Karpas-422 (cell line): ENCODE measurements around the gene PHF19. TPM values are rescaled to one million over a fixed set of nuclear protein-coding genes. Genes with fewer than 3 reads are reported as not detected.

Source experiments
- DNase-seq: peaks from one replicate; pipeline ENCODE4 v3.0.0-alpha.2; 2015
- H2AFZ ChIP-seq: fragments of 200-600 bp; sonication (generic); 2 replicates; pipeline ENCODE4 v1.6.1; 2014; ENCODE audit warnings: antibody characterized with exemption, low read length, mixed read lengths
- H3K27ac ChIP-seq: fragments of 200-600 bp; sonication (generic); 2 replicates; pipeline ENCODE4 v1.5.1; 2014; ENCODE audit warnings: mild to moderate bottlenecking, low read length, moderate library complexity
- H3K27me3 ChIP-seq: fragments of 200-600 bp; sonication (generic); 2 replicates; pipeline ENCODE4 v1.6.1; 2014; ENCODE audit warnings: low read length, mixed read lengths
- H3K36me3 ChIP-seq: fragments of 200-600 bp; sonication (generic); 2 replicates; pipeline ENCODE4 v1.6.1; 2014; ENCODE audit warnings: low read length, mixed read lengths; ENCODE audit not compliant: insufficient read depth
- H3K4me1 ChIP-seq: fragments of 200-600 bp; sonication (generic); 2 replicates; pipeline ENCODE4 v1.6.1; 2014; ENCODE audit warnings: mild to moderate bottlenecking, low read length, mixed read lengths
- H3K4me2 ChIP-seq: fragments of 200-600 bp; sonication (generic); 2 replicates; pipeline ENCODE4 v1.6.1; 2014; ENCODE audit warnings: low read length, low read depth, mild to moderate bottlenecking; ENCODE audit not compliant: poor library complexity, severe bottlenecking
- H3K4me3 ChIP-seq: fragments of 200-600 bp; sonication (generic); 2 replicates; pipeline ENCODE4 v1.5.1; 2014; ENCODE audit warnings: mild to moderate bottlenecking, antibody characterized with exemption, low read length, mixed read lengths
- H3K79me2 ChIP-seq: fragments of 200-600 bp; sonication (generic); 2 replicates; pipeline ENCODE4 v1.6.1; 2014; ENCODE audit warnings: mild to moderate bottlenecking, low read length, mixed read lengths
- H3K9ac ChIP-seq: fragments of 200-600 bp; sonication (generic); 2 replicates; pipeline ENCODE4 v1.6.0; 2014; ENCODE audit warnings: low read length
- H3K9me2 ChIP-seq: fragments of 200-600 bp; sonication (generic), shearing (Covaris generic); replicated peaks from 2 replicates; pipeline ENCODE4 v1.6.0; 2014; ENCODE audit warnings: mild to moderate bottlenecking, low read length, moderate library complexity; ENCODE audit not compliant: insufficient read depth
- H3K9me3 ChIP-seq: fragments of 300-700, 200-600 bp; sonication (generic); 2 replicates; pipeline ENCODE4 v1.6.1; 2014; ENCODE audit warnings: low read length, mixed read lengths
- H4K20me1 ChIP-seq: fragments of 200-600 bp; sonication (generic); 2 replicates; pipeline ENCODE4 v1.6.1; 2014; ENCODE audit warnings: mild to moderate bottlenecking, antibody characterized with exemption, low read length, low read depth; ENCODE audit not compliant: insufficient read depth
- total RNA-seq: library from RNA; depleted of rRNA; stranded (reverse); fragments of >200 nt; shearing (Covaris generic); gene quantifications from 2 replicates; pipeline ENCODE4 v1.2.3, GENCODE V29; 2014; ENCODE audit warnings: low replicate concordance

The PHF19 gene
- total RNA-seq, 1 experiment from 2014 or later: 34.8 TPM

- Histone ChIP-seq H3K36me3 (peaks cover 44% of the 10 kb centered on the region), H3K9me3 (no peaks in the 10 kb centered on the region), H4K20me1 (no peaks in the 10 kb centered on the region), H3K9me2 (no peaks in the 10 kb centered on the region), H2AFZ (no peak overlapping the region), H3K9ac (peak overlapping the region; percentile 55), H3K79me2 (no peaks in the 10 kb centered on the region), H3K27me3 (no peaks in the 10 kb centered on the region), H3K4me2 (peak overlapping the region; percentile 64), H3K27ac (peak overlapping the region; percentile 27; the same call in 1 of the 2 replicates), H3K4me3 (peak overlapping the region; percentile 53; the same call in 1 of the 2 replicates), H3K4me1 (peaks cover 28% of the 10 kb centered on the region)
- DNase-seq: no peak
Observed at GRCh38 chr9:120868339-120868675, 8.7 kb downstream of the PHF19 start.

DNA sequence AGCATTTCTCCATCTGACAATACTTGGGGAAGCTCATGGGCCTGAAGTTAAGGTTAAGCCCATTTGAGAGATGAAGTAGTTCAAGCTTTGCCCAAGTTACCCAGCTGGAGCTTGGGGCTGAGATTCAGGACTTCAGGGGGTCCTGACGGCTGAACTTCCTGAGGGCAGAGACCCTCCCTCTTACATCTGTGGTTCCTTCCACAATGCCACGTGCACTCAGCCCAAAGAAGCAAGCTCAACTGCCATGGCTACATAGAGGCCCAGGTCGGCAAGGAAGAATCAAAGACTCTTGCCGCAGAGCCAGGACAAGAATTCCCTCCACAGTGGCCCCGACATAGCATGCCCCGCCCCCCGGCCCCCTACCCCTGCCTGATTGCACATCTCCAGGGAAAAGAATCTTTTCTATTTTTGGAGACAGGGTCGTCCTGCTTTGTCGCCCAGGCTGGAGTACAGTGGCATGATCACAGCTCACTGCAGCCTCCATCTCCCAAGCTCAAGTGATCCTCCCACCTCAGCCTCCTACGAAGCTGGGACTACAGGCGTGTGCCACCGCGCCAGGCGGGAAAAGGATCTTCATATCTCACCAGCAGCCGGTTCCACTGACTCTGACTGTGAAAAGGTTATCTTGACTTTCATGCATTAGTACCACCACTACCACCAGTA is 9.2 kb downstream of the PHF19 start:
- peak overlapping the region; percentile 55 for H3K9ac ChIP-seq
- DNase-seq: no peak
- no peaks in the 10 kb centered on the region for H3K9me2 ChIP-seq
- no peaks in the 10 kb centered on the region for H3K79me2 ChIP-seq
- no peaks in the 10 kb centered on the region for H3K9me3 ChIP-seq
- peak overlapping the region; percentile 53; the same call in 1 of the 2 replicates for H3K4me3 ChIP-seq
- H2AFZ ChIP-seq: no peak overlapping the region
- H3K4me2 ChIP-seq: peak overlapping the region; percentile 64
- peaks cover 42% of the 10 kb centered on the region; the same call in 1 of the 2 replicates for H3K36me3 ChIP-seq
- H3K4me1 ChIP-seq: peaks cover 23% of the 10 kb centered on the region
- H4K20me1 ChIP-seq: no peaks in the 10 kb centered on the region
- H3K27me3 ChIP-seq: no peaks in the 10 kb centered on the region
- H3K27ac ChIP-seq: peak overlapping the region; percentile 27; the same call in 1 of the 2 replicates

- H2AFZ ChIP-seq: no peak overlapping the region
- H3K9me3 ChIP-seq: no peaks in the 10 kb centered on the region
- no peak overlapping the region for H3K4me3 ChIP-seq
- H3K79me2 ChIP-seq: no peaks in the 10 kb centered on the region
- no peaks in the 10 kb centered on the region for H4K20me1 ChIP-seq
- no peaks in the 10 kb centered on the region for H3K27me3 ChIP-seq
- no peak overlapping the region for H3K27ac ChIP-seq
- no peak for DNase-seq
- H3K4me2 ChIP-seq: no peak overlapping the region
- peaks cover 39% of the 10 kb centered on the region; the same call in 1 of the 2 replicates for H3K36me3 ChIP-seq
- H3K9me2 ChIP-seq: no peaks in the 10 kb centered on the region
- H3K4me1 ChIP-seq: peaks cover 22% of the 10 kb centered on the region
- H3K9ac ChIP-seq: no peak overlapping the region
Observed at GRCh38 chr9:120866651-120867050, 10.3 kb downstream of the PHF19 start.

- no peak for DNase-seq
- H3K4me2 ChIP-seq: no peak overlapping the region
- no peak overlapping the region for H3K27ac ChIP-seq
- H4K20me1 ChIP-seq: no peaks in the 10 kb centered on the region
- no peak overlapping the region for H3K4me3 ChIP-seq
- no peak overlapping the region for H3K9ac ChIP-seq
- no peak overlapping the region for H2AFZ ChIP-seq
- no peaks in the 10 kb centered on the region for H3K79me2 ChIP-seq
- no peaks in the 10 kb centered on the region for H3K27me3 ChIP-seq
- no peaks in the 10 kb centered on the region for H3K9me2 ChIP-seq
- peaks cover 26% of the 10 kb centered on the region for H3K4me1 ChIP-seq
- peaks cover 41% of the 10 kb centered on the region for H3K36me3 ChIP-seq
- H3K9me3 ChIP-seq: no peaks in the 10 kb centered on the region
Observed at GRCh38 chr9:120865809-120866208, 11.2 kb downstream of the PHF19 start.

- H3K9me2 ChIP-seq: no peaks in the 10 kb centered on the region
- peaks cover 23% of the 10 kb centered on the region for H3K4me1 ChIP-seq
- DNase-seq: no peak
- H3K4me2 ChIP-seq: no peak overlapping the region
- H4K20me1 ChIP-seq: no peaks in the 10 kb centered on the region
- no peak overlapping the region for H2AFZ ChIP-seq
- H3K4me3 ChIP-seq: no peak overlapping the region
- no peaks in the 10 kb centered on the region for H3K79me2 ChIP-seq
- peaks cover 47% of the 10 kb centered on the region for H3K36me3 ChIP-seq
- H3K27ac ChIP-seq: no peak overlapping the region
- no peak overlapping the region for H3K9ac ChIP-seq
- no peaks in the 10 kb centered on the region for H3K9me3 ChIP-seq
- H3K27me3 ChIP-seq: no peaks in the 10 kb centered on the region
Observed at GRCh38 chr9:120865176-120865575, 11.8 kb downstream of the PHF19 start.

DNA sequence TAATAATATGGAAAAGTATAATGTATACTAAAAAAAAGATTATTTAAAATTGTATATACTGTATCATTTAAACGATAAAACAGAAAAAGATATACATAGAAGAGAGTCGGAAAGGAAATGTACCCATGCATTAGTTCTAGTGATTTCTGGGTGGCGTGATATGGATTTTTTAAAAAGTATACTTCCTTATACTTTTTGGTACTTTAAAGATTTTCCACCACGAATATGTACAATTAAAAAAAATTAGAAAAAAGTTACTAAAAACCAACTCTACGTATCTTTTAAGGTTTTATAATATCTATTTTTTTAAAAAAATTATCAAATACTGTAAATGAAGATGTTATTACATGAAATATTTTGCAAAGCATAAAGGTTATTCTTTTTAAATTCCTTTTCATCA is 12.3 kb downstream of the PHF19 start:
- no peaks in the 10 kb centered on the region for H3K79me2 ChIP-seq
- H3K9ac ChIP-seq: no peak overlapping the region
- no peaks in the 10 kb centered on the region for H3K9me3 ChIP-seq
- no peak overlapping the region for H2AFZ ChIP-seq
- no peaks in the 10 kb centered on the region for H3K27me3 ChIP-seq
- no peak overlapping the region for H3K4me2 ChIP-seq
- peaks cover 51% of the 10 kb centered on the region for H3K36me3 ChIP-seq
- H3K4me1 ChIP-seq: peaks cover 19% of the 10 kb centered on the region
- no peak for DNase-seq
- H3K4me3 ChIP-seq: no peak overlapping the region
- no peaks in the 10 kb centered on the region for H3K9me2 ChIP-seq
- H4K20me1 ChIP-seq: no peaks in the 10 kb centered on the region
- no peak overlapping the region for H3K27ac ChIP-seq

DNA sequence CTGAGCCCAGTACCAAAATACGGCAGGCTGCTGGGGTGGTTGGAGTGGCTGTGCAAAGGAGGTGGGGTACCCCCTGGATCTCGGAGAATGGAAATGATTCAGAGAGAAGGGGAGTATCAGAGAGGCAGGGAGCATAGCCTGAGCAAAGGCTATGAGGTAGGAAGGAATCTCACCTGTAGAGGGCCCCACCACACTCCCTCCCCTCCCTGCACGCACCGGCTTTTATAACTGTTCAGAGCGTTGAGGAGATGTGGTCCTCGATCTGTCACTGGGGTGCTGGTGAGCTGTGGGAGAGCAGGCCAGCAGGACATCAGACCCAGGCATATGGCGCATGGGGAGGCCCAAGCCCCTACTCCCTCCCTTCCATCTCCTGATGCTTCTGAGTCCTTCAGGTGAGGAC is 13.2 kb downstream of the PHF19 start:
- Histone ChIP-seq H3K27ac (no peak overlapping the region), H3K4me3 (no peak overlapping the region), H3K4me2 (no peak overlapping the region), H4K20me1 (no peaks in the 10 kb centered on the region), H3K9ac (no peak overlapping the region), H3K27me3 (no peaks in the 10 kb centered on the region), H3K4me1 (peaks cover 10% of the 10 kb centered on the region), H3K9me2 (no peaks in the 10 kb centered on the region), H3K36me3 (peaks cover 55% of the 10 kb centered on the region), H2AFZ (no peak overlapping the region), H3K9me3 (no peaks in the 10 kb centered on the region), H3K79me2 (no peaks in the 10 kb centered on the region)
- no peak for DNase-seq

- no peak for DNase-seq
- no peak overlapping the region for H3K4me3 ChIP-seq
- no peaks in the 10 kb centered on the region for H3K9me3 ChIP-seq
- no peaks in the 10 kb centered on the region for H3K79me2 ChIP-seq
- no peak overlapping the region for H3K4me2 ChIP-seq
- H2AFZ ChIP-seq: no peak overlapping the region
- H3K27me3 ChIP-seq: no peaks in the 10 kb centered on the region
- no peaks in the 10 kb centered on the region for H3K9me2 ChIP-seq
- no peak overlapping the region for H3K9ac ChIP-seq
- H3K4me1 ChIP-seq: peaks cover 4% of the 10 kb centered on the region; the same call in 1 of the 2 replicates
- H3K36me3 ChIP-seq: peaks cover 55% of the 10 kb centered on the region
- no peak overlapping the region for H3K27ac ChIP-seq
- no peaks in the 10 kb centered on the region for H4K20me1 ChIP-seq
Observed at GRCh38 chr9:120862452-120862851, 14.5 kb downstream of the PHF19 start.
